Bone marrow (tissue), 2 donors: ENCODE data around the gene FMC1.
"Not testable (repeated sequence)": the region's sequence is repeated elsewhere in the genome, so short reads cannot be mapped to it uniquely, and the experiment has no call there.

Experiments
- DNase-seq, 2 donors: peaks; one replicate each; lab custom pipeline; 2025; lab: John Stamatoyannopoulos, UW

The FMC1 gene

GRCh38 chr7:139340037-139340807 is 915 bp upstream of the FMC1 start:
- peak; percentile 96 to 99 for DNase-seq

GRCh38 chr7:139340808-139341057 is 404 bp upstream of the FMC1 start:
- DNase-seq: no peak

DNA sequence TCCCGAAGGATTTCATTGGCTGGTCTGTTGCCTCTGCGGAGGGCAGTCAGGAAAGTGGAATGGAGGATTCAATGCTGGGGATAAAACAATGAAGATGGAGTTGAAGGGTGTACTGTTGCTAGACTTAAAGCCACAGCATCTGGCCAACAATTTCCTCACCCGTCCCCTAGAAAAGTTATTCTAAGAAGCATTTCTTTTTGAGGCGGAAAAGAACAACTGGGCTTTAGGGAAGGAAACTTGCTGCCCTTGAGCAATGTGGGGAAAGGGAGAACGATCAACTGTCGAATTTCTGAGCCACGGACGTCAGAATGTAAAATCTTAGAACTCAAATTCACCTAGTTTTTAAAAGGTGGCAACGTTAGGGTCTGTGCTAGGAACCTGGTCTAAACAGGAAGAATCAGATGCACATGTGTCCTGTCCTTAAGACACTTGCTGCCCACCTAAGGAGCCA is 664 bp downstream of the FMC1 start:
- DNase-seq: no peak

DNA sequence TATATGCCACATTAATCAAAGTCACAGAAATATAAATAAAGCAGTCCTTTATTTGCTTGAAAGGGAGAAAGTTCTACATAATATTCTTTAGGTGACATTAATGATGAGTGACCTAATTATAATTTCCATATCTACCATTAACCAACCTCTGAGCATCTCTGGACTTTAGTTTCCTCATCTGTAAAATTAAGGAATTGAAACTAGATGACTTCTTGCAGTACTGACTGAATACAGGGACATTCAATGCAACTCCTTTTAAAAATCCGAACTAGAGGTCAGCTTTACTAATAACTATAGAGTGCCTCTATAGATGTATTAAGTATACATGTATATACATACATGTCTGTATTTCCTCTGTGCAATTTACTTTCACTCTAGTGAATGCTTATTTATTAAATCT is 3.9 kb downstream of the FMC1 start:
- no peak for DNase-seq

- DNase-seq: no peak
Measured at GRCh38 chr7:139351027-139351426, 9.9 kb downstream of the FMC1 start.

GRCh38 chr7:139354729-139355128 is 13.6 kb downstream of the FMC1 start:
- no peak for DNase-seq

GRCh38 chr7:139355320-139355719 is 14.2 kb downstream of the FMC1 start:
- DNase-seq: no peak

DNA sequence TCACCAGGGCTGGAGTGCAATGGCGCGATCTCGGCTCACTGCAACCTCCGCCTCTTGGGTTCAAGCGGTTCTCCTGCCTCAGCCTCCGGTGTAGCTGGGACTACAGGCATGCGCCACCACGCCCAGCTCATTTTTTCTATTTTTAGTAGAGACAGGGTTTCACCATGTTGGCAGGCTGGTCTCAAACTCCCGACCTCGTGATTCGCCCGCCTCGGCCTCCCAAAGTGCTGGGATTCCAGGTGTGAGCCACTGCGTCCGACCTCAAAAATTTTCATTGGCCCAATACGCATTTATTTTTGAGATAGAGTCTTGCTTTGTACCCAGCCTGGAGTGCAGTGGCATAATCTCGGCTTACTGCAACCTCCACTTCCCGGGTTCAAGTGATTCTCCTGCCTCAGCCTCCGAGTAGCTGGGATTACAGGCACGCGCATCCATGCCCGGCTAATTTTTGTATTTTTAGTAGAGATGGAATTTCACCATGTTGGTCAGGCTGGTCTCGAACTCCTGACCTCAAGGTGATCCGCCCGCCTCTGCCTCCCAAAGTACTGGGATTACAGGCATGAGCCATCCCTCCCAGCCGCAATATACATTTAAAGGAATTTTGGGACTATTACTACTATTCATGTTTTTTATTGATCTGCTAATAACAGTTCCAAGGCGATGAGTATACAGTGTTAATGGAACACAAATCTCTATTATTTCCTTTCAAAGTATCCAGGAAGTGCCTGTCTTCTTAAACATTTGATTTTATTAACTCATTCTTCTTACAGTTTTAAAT is 16.8 kb downstream of the FMC1 start:
- DNase-seq: not testable (repeated sequence)

GRCh38 chr7:139358541-139359365 is 17.6 kb downstream of the FMC1 start:
- peak in 1 of 2 donors; percentile 58 for DNase-seq

- peak; percentile 97 to 99 for DNase-seq
Measured at GRCh38 chr7:139359366-139360209, 18.5 kb downstream of the FMC1 start, which contains the start of gene LUC7L2. TSS of gene LUC7L2 (plus strand) at chr7:139359894. CDS start at chr7:139360262, 368 bp downstream.

GRCh38 chr7:139360210-139360947 is 19.2 kb downstream of the FMC1 start:
- peak; percentile 90 to 93 for DNase-seq

GRCh38 chr7:139360948-139361307 is 19.8 kb downstream of the FMC1 start:
- no peak for DNase-seq

- DNase-seq: no peak
Measured at GRCh38 chr7:139361523-139361922, 20.4 kb downstream of the FMC1 start.

DNA sequence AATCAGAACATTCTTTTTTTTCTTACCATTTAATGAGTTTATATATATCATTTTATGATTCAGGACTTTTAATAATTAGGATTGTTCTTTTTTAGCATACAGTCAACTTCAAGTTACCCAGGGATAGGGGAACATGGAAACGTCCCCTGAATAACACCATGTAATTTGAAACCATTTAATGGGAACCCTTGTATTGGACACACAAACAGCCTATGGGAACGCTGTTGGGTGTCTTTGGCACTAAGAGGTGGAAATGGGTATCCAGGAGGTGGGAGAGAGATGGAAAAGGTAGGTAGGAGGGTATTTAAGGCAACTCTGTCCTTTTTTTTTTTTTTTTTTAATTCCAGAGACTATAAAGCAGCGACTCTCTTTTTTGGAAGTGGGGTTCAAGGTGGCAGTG is 21.2 kb downstream of the FMC1 start:
- no peak for DNase-seq

GRCh38 chr7:139362981-139363380 is 21.8 kb downstream of the FMC1 start:
- no peak for DNase-seq

DNA sequence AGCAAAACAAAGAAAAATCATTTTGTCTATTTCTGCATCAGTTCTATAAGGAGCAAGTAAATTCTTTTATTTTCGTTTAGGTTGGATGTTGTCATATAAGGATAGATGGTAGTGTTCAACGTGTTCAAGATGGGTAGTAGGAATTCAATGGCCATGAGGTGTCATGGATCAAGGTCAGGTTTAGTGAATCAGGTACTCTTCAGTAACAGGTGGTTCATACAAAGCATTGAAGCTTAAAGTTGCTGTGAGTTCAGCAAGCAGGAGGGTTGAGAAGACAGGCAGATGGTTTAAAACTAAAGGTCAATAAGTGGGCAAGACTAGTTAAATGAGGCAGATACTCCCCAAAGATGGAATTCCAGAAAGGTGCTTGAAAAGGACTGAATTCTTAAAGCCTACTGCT is 24.2 kb downstream of the FMC1 start:
- DNase-seq: no peak

- no peak for DNase-seq
Measured at GRCh38 chr7:139366400-139366799, 25.3 kb downstream of the FMC1 start.

GRCh38 chr7:139367438-139368155 is 26.5 kb downstream of the FMC1 start:
- no peak for DNase-seq

GRCh38 chr7:139370301-139370942 is 29.3 kb downstream of the FMC1 start:
- DNase-seq: no peak

- DNase-seq: no peak
Measured at GRCh38 chr7:139370943-139371313, 29.8 kb downstream of the FMC1 start.
